ENCODE data around the gene PLCD3. TPM values are rescaled to one million over a fixed set of nuclear protein-coding genes. Genes with fewer than 3 reads are reported as not detected.

The PLCD3 gene
- total and polyA plus RNA-seq, 2 of the 8 experiments (the other 6 are each of a cell fraction or from before 2014, with no cell fraction given), result 26.5 to 48.1 TPM

GRCh38 chr17:45131616-45132319 is 547 bp downstream of the PLCD3 start (continued):
- TF ChIP-seq SIRT6 (IDR thresholded peaks at IDR 0.05; ENCODE audit: low read length), result no peak
- no peak for TF ChIP-seq SP1 (IDR thresholded peaks at IDR 0.05; ENCODE audit: low read depth, low read length)
- TF ChIP-seq, protein P1, sequence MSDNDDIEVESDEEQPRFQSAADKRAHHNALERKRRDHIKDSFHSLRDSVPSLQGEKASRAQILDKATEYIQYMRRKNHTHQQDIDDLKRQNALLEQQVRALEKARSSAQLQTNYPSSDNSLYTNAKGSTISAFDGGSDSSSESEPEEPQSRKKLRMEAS (IDR thresholded peaks at IDR 0.05), result no peak
- no peak for TF ChIP-seq RNF2 (IDR thresholded peaks at IDR 0.05; ENCODE audit: borderline replicate concordance, low read depth, low read length, missing control alignments, poor library complexity, severe bottlenecking)
- no peak for TF ChIP-seq BCL11A (IDR thresholded peaks at IDR 0.05; ENCODE audit: low read depth in 2 of 2, low read length in 2 of 2)
- no peak for TF ChIP-seq TAF1 (IDR thresholded peaks at IDR 0.05; ENCODE audit: low read depth, low read length)
- TF ChIP-seq HDAC6 (IDR thresholded peaks at IDR 0.05; ENCODE audit: low read depth, low read length), result no peak
- no peak for TF ChIP-seq POU5F1 (IDR thresholded peaks at IDR 0.05; ENCODE audit: low read depth, low read length)
- TF ChIP-seq JUND (IDR thresholded peaks at IDR 0.05; ENCODE audit: low read length), result no peak
- TF ChIP-seq GTF2F1 (IDR thresholded peaks at IDR 0.05; ENCODE audit: borderline replicate concordance, low read depth, low read length), result no peak
- no peak for TF ChIP-seq POLR2A (IDR thresholded peaks at IDR 0.05; ENCODE audit: control extremely low read depth in 1 of 2, low read depth in 2 of 2, low read length in 2 of 2)
- TF ChIP-seq SIX5 (IDR thresholded peaks at IDR 0.05; ENCODE audit: low read depth, low read length), result no peak
- no peak for TF ChIP-seq NRF1 (IDR thresholded peaks at IDR 0.05; ENCODE audit: low read depth, low read length)
- TF ChIP-seq MAFK (IDR thresholded peaks at IDR 0.05; ENCODE audit: low read depth, low read length), result no peak
- no peak for TF ChIP-seq CBX5 (IDR thresholded peaks at IDR 0.05; ENCODE audit: low read depth, low read length)
